Adrenal gland (tissue), 12 donors: ENCODE measurements around the gene BEND3. TPM values are rescaled to one million over a fixed set of nuclear protein-coding genes. Genes with fewer than 3 reads are reported as not detected.

Experiments used
- DNase-seq, 7 donors: peaks; one replicate each; pipeline ENCODE4 v3.0.0-alpha.2; 2019 to 2020
- H3K27ac ChIP-seq, 5 donors: fragments of 200-600 bp; sonication (generic) in 4 of 5; 1 replicate in 3 of 5; 2 replicates in 2 of 5; pipeline versions ENCODE4 v1.5.1 to v1.8.0; 2016 to 2020; ENCODE audit warnings: mild to moderate bottlenecking in 1 of 5
- H3K27me3 ChIP-seq: fragments of 200-600 bp; 2 replicates; pipeline ENCODE4 v1.8.0; 2021
- H3K36me3 ChIP-seq, 2 donors: fragments of 200-600 bp; replicated peaks in 1 of 2; 1 replicate in 1 of 2; 2 replicates in 1 of 2; pipeline versions ENCODE4 v1.5.1 to v1.8.0; 2018 to 2022
- H3K4me1 ChIP-seq, 2 donors: fragments of 200-600 bp; replicated peaks in 1 of 2; 1 replicate in 1 of 2; 2 replicates in 1 of 2; pipeline versions ENCODE4 v1.5.1 to v1.8.0; 2018 to 2021
- H3K4me3 ChIP-seq, 4 donors: fragments of 200-600 bp; sonication (generic) in 3 of 4; one replicate each; pipeline ENCODE4 v1.5.1; 2016 to 2018
- H3K9me3 ChIP-seq, 3 donors: fragments of 200-600 bp; sonication (generic) in 1 of 3; replicated peaks in 1 of 3; 1 replicate in 2 of 3; 2 replicates in 1 of 3; pipeline versions ENCODE4 v1.5.1 to v1.8.0; 2016 to 2021
- POLR2A ChIP-seq, 2 donors: fragments of 450-650 bp; IDR thresholded peaks; one replicate each; pipeline ENCODE4 v1.6.1; 2017; ENCODE audit warnings: antibody characterized with exemption in 2 of 2, mild to moderate bottlenecking in 2 of 2, moderate library complexity in 1 of 2
- WGBS, 4 donors: extraction: QIAGEN DNeasy Blood & Tissue Kit in 2 of 4; methylation state at CpG; one replicate each; pipeline versions ENCODE4 v1.1.5 to v1.1.7; 2013 to 2017; 5-methylcytosine and 5-hydroxymethylcytosine counted together
- intact Hi-C, 2 donors: fragments of 100-400 bp; cut with DNase I; formaldehyde crosslinking; loops; one replicate each; pipeline versions ENCODE4 v1.14.1 to v1.15.0; 2022 to 2023
- polyA plus RNA-seq, 3 donors: library from polyadenylated mRNA; stranded (reverse); fragments of 200-250 nt in 2 of 3; fragments of 350-450 nt in 1 of 3; fragmentation: Illumina TruSeq in 1 of 3; extraction: RNeasy Lipid Tissue Mini Kit (QIAGEN cat#74804) in 1 of 3; gene quantifications; one replicate each; pipeline ENCODE4 v1.2.3, GENCODE V29; 2013 to 2014
- total RNA-seq, 9 donors: library from RNA; depleted of rRNA in 4 of 9; stranded (reverse); fragments of >200 nt in 4 of 9; fragments of 120-200 nt in 1 of 9; fragmentation: NEBNext Ultra II Directional in 1 of 9; extraction: Animal tissue kit (Norgen Biotek cat#: 25700) in 1 of 9; gene quantifications; one replicate each; pipeline versions ENCODE4 v1.1.0 to v1.2.4, GENCODE V29; 2013 to 2023
- TF ChIP-seq, protein P1 (sequence below), 6 experiments: fragments of 450-650 bp in 4 of 6; fragments of 200-600 bp in 2 of 6; sonication (generic) in 1 of 6; IDR thresholded peaks; 1 replicate in 5 of 6; 2 replicates in 1 of 6; pipeline versions ENCODE4 v1.5.1 to v1.8.0; 2016 to 2021; ENCODE audit warnings: antibody characterized with exemption in 6 of 6, mild to moderate bottlenecking in 2 of 6, moderate library complexity in 1 of 6
- donor health status: healthy with polysubstance abuse.
- donor health status: Bipolar disorder and iron deficiency.
- donor health status: DM: yes; HTN: yes; CAD: no.
- donor health status: DM: no; HTN: no; CAD: no.
- donor health status: DM: no; HTN: no; CAD: no.
- donor health status: DM: yes; HTN: yes; CAD: no.

The BEND3 gene
- total and polyA plus RNA-seq, 12 donors, result 0.64 to 3.5 (median 1.9) TPM

DNA sequence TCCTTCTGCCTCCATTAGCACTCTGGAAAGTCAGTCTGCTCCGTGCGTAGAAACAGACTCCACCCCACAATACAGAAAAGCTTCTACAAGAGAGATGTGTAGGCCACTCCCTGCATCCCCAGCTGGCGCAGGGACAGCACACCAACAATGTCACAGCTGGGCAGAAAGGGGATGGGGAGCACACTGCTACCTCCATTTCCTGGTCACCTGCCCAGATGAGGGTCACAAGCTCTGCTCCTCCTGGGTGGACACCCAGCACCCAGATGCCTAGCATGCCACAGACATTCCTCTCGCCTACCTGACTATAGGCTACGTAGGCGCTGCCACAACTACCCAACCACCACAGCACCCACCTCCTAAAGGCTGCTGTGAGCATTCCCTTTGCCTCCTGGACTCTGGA, 12.2 kb downstream of the BEND3 start:
- H3K4me3 ChIP-seq, result no peak overlapping the region
- intact Hi-C loops, result no loop called here
- H3K36me3 ChIP-seq, result no peaks in the 10 kb centered on the region
- TF ChIP-seq, protein P1, sequence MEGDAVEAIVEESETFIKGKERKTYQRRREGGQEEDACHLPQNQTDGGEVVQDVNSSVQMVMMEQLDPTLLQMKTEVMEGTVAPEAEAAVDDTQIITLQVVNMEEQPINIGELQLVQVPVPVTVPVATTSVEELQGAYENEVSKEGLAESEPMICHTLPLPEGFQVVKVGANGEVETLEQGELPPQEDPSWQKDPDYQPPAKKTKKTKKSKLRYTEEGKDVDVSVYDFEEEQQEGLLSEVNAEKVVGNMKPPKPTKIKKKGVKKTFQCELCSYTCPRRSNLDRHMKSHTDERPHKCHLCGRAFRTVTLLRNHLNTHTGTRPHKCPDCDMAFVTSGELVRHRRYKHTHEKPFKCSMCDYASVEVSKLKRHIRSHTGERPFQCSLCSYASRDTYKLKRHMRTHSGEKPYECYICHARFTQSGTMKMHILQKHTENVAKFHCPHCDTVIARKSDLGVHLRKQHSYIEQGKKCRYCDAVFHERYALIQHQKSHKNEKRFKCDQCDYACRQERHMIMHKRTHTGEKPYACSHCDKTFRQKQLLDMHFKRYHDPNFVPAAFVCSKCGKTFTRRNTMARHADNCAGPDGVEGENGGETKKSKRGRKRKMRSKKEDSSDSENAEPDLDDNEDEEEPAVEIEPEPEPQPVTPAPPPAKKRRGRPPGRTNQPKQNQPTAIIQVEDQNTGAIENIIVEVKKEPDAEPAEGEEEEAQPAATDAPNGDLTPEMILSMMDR (IDR thresholded peaks at IDR 0.05), result no peak
- no peak for TF ChIP-seq POLR2A (IDR thresholded peaks at IDR 0.05)
- H3K4me1 ChIP-seq, result no peaks in the 10 kb centered on the region
- no peak for DNase-seq
- 87 to 97% (median 94%) methylated on average over 6 of the region's 6 CpGs; no CpG with 5 or more reads in 1 of the 4 donors for WGBS, 4 donors
- H3K27me3 ChIP-seq, result no peaks in the 10 kb centered on the region
- no peaks in the 10 kb centered on the region for H3K9me3 ChIP-seq
- no peak overlapping the region for H3K27ac ChIP-seq

- 83 to 100% (median 94%) methylated on average over 2 to 7 of the region's 7 CpGs for WGBS, 4 donors
- no peak overlapping the region for H3K4me3 ChIP-seq
- intact Hi-C loops, result no loop called here
- DNase-seq, result no peak
- no peak overlapping the region for H3K27ac ChIP-seq
- H3K9me3 ChIP-seq, result no peaks in the 10 kb centered on the region
- H3K27me3 ChIP-seq, result no peaks in the 10 kb centered on the region
- TF ChIP-seq, protein P1 (IDR thresholded peaks at IDR 0.05), result no peak
- TF ChIP-seq POLR2A (IDR thresholded peaks at IDR 0.05), result no peak
- no peaks in the 10 kb centered on the region for H3K4me1 ChIP-seq
- no peaks in the 10 kb centered on the region for H3K36me3 ChIP-seq
Observed at GRCh38 chr6:107102414-107102805, 12.9 kb downstream of the BEND3 start.

DNA sequence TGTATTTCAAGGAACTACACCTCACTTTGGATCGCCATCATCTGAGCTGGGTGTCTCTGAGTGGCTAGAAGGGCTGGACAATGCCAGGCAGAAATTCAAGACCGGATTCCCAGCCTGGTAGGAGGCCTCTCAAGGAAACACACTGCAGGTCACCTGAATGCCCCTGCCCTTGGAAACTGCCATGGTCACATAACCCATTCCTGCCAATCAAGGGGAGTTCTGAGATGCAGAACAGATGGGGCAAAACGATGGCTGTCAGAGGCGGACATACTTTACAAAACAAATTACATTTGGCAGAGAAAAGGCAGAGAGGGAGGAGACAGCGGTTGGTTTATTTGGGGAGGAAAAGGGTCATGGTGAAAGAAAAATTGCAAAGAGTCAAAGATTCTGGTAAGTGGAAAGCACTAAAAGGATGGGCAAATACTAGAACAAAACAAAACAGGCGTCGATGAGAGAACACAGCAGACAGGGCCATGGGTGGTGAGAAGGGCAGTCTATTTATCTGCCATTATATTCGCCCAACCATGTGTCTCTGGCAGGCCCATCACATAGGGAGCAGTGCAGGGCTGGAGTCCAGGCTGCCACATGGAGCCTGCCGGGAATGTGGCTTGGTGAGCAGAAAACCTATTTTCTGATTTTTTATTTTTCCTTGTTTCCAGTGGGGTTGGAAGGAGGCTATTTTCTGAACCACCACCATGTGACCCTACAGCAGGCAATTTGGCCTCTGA, 13.5 kb downstream of the BEND3 start:
- WGBS, 4 donors, result 84 to 88% (median 86%) methylated on average over 8 to 9 of the region's 9 CpGs
- no peaks in the 10 kb centered on the region for H3K27me3 ChIP-seq
- no peaks in the 10 kb centered on the region for H3K4me1 ChIP-seq
- H3K4me3 ChIP-seq, result no peak overlapping the region
- no peaks in the 10 kb centered on the region for H3K9me3 ChIP-seq
- DNase-seq, result no peak
- intact Hi-C loops, result no loop called here
- no peaks in the 10 kb centered on the region for H3K36me3 ChIP-seq
- no peak for TF ChIP-seq POLR2A (IDR thresholded peaks at IDR 0.05)
- TF ChIP-seq, protein P1 (IDR thresholded peaks at IDR 0.05), result no peak
- no peak overlapping the region for H3K27ac ChIP-seq

DNA sequence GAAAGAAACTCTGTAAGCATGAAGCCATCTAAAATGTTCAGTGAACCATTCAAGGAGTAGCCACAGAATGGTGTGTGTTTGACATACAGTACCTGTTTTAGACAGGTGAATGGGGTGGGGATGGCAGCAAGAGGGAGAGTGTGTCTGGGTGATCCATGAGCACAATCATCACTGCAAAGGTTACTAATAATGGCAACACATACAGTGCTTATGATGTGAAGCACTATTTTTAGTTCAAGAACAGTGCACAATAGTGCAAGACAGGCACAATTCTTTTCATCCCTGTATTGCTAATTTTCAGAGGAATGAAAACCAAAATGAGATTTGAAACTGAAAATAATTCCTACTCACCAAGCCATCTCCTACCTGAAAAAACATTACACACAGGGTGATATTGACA, 14.1 kb downstream of the BEND3 start:
- Histone ChIP-seq H3K4me3 (no peak overlapping the region), H3K9me3 (no peaks in the 10 kb centered on the region), H3K4me1 (no peaks in the 10 kb centered on the region), H3K27ac (no peak overlapping the region), H3K36me3 (no peaks in the 10 kb centered on the region), H3K27me3 (no peaks in the 10 kb centered on the region)
- TF ChIP-seq, protein P1 (IDR thresholded peaks at IDR 0.05), result no peak
- intact Hi-C loops, result no loop called here
- DNase-seq, result no peak
